Measurements from ENCODE around the gene ANO10.

The ANO10 gene

DNA sequence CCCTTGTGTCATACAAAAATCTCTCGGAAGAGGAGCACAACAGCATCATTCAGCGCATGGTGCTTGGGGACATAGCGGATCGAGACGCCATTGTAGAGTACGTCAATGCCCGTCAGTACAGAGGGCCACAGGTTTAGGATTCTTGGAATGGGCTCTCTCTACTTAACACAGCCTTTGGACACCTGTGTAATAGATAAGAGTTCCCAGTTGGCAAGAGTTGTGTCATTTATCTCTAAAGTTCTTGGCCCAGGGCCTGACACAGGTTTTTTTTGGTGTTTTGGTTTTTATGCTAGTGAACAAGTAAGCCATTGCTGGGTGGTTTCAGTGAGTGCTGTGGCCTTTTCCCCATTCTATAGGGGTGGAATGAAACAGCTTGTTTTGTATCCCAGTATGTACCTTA, 281.4 kb downstream of the ANO10 start:
- no peak for DNase-seq

GRCh38 chr3:43338295-43338694, 283.5 kb downstream of the ANO10 start:
- no peak for DNase-seq

DNA sequence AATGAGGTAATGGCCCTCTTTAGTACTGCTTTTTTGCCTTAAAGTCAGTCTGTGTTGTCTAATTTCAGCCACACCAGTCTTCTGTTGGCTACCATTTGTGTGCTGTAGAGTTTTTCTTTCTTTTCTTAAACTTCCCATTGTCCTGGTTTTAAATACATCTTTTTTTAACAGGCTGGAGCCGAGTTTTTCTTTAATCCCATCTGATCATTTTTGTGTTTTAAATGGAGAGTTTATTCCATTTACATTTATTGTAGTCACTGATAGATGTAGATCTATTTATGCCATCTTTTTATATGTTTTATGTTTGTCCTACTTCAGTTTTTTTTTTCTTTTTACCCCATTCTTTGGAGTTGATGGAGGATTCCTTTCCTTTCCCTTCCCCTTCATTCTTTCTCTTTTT, 286.0 kb downstream of the ANO10 start:
- DNase-seq, result no peak

DNA sequence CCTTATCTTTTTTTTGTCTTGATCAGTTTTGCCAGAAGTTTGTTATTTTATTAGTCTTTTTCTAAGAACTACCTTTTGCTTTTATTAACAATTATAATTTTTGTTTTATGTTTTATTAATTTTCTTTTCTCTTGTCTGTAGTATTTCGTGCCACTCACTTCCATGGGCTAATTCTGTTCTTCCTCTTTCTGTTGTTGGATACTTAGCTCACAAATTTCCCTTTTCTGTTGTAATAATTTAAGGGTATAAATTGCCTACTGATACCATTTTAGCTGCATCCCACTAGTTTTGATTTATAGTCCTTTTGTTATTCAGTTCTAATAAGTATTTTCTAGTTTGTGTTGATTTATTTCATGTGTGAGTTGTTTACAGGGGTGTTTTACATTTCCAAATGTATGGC, 286.8 kb downstream of the ANO10 start:
- no peak for DNase-seq

DNA sequence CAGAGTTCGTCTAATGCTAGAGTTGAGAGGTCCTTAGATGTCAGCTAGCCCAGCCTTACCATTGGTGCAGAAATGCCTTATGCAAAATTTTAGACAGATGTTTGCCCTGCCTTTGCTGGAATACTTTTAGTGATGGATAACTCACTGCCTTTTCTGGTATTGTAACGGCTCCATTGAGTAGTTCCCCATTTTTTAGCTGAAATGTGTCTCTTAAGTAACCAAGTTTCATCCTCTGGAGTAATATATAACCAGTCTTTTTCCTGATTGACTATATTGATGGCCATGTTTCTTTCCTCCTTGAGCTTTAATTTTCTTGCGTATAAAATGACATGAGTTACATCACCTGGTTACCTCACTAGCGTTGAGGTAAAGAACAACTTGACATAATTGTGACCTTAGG, 290.4 kb downstream of the ANO10 start:
- no peak for DNase-seq

DNA sequence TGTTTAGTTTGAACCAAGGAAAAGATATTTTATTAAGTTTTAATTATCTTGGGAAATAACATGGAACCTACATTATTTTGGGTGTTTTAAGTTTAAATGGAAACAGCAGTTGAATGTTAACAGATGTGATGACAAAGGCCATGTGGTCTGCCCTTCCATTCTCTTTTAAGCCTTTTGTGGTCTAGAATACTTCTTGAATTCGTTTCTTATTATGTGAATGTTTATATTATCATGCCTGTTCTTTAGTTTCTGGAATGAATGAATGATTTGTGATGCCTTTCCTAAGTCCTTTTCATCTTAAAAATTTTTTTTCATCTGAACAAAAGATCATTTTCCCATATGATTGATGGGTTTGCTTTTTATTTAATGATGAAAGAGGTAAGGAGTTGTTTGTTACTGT, 290.8 kb downstream of the ANO10 start:
- DNase-seq, result no peak

GRCh38 chr3:43328653-43329052, 293.2 kb downstream of the ANO10 start:
- DNase-seq, result no peak

GRCh38 chr3:43327582-43327979, 294.2 kb downstream of the ANO10 start:
- DNase-seq, result no peak

DNA sequence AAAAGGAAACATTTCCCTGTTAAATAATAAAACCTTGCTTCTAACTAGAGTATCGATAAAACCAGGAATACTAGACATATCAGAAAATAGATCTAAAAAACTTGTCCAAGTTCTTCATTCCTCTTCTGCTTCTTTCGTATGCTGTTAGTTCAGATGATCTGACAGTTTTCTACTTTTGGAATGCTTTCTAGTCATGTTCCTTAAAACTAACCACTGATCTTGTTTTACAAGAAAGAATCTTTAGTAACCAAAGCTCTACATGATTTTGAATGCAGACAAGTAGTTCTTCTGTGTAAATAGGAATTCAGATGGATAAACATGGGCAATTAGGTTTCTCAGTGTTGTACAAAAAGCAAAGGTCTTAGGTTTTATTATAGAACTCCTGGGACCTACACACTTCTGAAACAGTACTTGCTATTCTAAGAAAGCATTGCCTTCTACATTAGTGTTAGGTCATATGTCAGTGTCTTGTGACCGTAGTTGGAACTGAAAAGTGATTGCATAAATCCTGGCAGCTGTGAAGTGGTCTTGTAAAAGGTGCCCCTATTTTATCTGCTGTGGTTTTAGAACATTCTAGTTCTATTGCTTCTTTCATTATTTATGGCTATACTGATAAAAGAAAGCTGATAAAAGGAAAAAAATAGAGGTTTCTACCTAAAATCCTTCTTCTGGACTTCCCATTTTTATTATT, 294.8 kb downstream of the ANO10 start:
- no peak for DNase-seq

DNA sequence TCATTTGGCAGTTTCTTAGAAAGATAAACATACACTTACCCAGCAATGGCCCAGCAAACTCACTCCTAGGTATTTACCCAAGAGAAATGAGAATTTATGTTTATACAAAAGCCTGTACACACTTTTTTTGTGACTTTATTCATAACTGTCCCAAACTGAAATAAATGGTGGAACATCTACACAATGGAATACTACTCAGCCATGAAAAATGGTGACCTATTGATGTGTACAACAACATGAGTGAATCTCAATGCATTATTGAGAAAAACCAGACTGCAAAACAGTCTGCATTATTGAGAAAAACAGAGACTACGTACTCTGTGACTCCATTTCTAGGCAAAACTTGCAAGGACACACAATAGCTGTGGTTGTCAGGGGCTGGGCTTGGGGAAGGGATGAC, 298.3 kb downstream of the ANO10 start:
- no peak for DNase-seq

DNA sequence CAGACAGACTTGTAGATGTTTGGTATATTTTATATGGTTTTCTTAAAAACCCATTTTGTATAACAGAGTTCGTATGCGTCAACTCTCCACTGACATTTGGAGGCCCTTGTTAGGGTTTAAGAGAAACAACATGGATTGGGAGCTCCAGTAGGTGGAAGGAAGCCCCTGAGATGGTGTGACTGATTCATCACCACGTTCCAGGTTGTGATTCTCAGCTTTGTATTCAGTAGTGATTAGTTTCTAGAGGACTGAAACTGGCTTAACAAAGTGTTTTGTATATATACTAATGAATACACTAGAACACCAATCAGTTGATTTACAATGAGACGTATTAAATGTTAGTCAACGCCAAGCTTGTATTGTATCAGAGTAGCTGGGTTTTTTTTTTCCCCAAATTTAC, 301.5 kb downstream of the ANO10 start:
- DNase-seq, result no peak

DNA sequence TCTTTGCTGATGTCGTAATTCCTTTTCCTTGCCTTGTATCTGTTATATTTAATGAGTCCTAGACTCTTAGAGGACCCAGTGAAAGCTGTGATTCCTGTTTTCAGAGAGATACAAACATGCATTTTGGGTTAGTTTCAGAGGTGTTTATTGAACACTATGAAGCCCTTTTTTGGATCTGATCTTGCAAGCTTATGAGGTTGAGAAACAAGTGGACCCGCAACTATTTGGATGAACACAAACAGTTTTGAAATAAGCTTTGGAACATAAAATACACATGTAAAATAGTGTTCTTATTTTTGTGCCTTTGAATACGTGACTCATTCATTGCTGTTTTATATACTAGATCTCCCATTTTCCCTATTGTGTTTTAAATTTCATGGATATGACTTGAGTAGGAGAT, 302.0 kb downstream of the ANO10 start:
- no peak for DNase-seq

- DNase-seq, result no peak
These were observed 302.4 kb downstream of the ANO10 start for GRCh38 chr3:43319376-43319775.

DNA sequence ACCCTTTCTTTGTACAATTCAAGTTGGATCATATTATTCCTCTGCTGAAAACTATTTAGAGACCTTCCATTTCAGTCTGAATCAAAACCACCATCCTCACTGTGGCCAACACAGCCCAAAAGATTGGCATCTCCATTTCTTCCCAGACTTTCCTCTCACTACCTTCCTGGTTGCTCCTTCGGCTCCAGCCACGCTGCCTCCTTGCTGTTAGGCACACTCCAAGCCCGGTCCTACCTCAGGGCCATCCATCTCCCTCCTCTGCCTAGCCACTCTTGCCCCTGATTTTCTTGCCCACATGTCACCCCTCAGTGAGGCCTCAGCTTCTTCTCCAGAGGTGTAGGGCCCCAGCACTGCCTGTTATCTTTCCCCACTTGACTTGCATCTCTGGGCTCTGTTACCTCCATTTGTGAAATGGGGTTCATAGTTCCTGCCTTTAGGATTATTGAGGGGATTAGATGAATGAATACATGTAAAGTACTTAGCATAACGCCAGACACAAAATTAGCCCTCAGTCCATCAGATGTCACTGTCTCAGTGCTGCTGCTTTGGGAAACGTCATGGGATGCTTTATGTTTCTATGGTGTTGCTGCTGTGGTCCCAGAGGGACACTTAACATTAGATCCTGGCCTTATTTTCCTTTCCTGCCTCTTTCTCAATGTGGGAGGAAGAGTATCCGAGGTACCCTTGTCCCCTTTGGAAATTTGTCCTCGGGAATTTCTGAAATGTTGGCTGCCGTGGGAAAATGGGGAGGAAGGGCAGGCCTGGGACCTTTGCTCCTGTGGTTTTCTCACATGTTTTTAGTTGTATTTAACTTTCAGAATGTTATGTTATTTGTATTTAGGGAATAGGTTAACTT, 304.1 kb downstream of the ANO10 start:
- no peak for DNase-seq

DNA sequence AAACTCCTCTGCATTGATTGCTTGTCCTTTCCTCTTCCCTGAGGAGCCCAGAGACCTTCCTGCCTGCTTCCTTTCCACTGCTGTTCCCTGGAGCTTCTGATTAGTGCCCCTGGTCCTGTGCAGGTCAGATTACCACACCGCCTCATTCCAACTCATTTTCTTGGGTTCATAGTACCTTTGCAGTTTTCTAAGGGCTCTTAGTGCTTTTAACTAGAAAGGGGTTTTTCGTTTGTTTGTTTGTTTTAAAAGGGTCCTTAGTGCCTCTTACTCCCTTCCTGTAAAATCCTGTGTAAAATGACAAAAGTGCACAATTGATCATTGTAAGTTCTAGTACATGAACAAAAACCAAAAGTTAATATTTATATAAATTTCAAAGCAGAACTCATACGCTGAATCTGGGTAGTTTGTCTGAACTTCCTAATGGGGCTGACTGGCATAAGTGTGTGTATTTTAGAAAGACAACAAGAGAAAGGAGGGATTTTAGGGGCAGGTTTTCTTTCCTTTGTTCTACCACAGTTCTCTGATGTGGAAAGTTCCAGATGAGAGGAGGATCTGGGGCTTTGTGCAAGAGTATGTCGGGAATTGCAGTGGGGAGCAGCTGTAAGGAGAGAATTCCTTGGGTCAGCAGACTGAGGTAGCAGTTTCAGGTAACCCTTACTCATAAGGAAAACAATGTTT, 304.9 kb downstream of the ANO10 start:
- DNase-seq, result no peak

All from NCI-H1694 (cell line).